ENCODE measurements around the gene SC5D.

DNA sequence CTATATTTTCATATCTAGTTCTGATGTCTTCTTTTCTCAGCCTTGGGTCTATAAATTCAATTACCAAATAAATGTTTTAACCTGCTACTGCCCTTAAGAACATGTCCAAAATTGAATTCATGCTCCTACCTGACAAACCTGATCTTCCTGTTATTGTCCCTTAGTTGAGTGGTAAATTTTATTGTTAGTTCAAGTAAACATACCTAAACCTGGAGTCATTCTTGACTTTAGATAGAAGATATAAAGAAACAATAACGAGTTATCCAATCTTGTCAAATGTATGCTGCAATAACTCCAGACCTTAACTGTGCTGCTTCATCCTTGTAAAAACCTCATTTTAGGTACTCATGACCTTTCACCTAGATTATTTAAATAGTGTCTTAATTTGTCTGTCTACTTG is 34.6 kb upstream of the SC5D start:
- TF ChIP-seq CTCF (IDR thresholded peaks at IDR 0.05): peak in 1 of 4 experiments; percentile 6
- no peak for TF ChIP-seq POLR2A (IDR thresholded peaks at IDR 0.05)
- peak; percentile 93 for TF ChIP-seq POLR2AphosphoS5 (IDR thresholded peaks at IDR 0.05)
